Measurements from ENCODE around the gene CCDC157. TPM values are rescaled to one million over a fixed set of nuclear protein-coding genes. Genes with fewer than 3 reads are reported as not detected.

Gene CCDC157
- total RNA-seq, 1 donor from 2014 or later = 4.2 TPM

DNA sequence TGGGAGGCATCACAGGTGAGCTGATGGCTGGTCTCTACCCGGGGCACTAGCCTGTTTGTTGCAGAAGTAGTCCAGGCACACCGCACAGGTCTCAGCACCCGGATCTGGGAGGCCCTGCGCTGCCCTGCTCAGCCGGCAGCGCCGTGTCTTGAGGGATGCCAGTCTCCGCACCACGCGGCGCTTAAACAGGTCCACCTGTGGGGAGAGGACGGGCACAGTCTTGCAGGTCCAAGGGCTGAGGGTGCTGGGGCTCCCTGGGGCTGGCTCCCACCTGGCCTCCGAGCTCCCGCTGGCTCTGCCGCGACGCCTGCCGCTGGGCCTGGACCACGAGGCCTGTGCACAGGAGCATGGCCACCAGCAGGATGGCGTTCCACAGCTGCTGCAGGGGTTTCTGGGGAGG, 23.2 kb downstream of the CCDC157 start:
- TF ChIP-seq POLR2AphosphoS5 (IDR thresholded peaks at IDR 0.05; ENCODE audit: insufficient read depth in 1 of 2, low read depth in 1 of 2) (no peak), POLR2A (IDR thresholded peaks at IDR 0.05) (no peak), CTCF (IDR thresholded peaks at IDR 0.05) (no peak)
- no peak for DNase-seq (ENCODE audit: extremely low spot score in 2 of 2)
- Histone ChIP-seq H3K27me3 (no peaks in the 10 kb centered on the region), H3K36me3 (peaks cover 0 to 28% of the 10 kb centered on the region in 2 donors), H3K27ac (no peak overlapping the region), H3K9me3 (no peaks in the 10 kb centered on the region), H3K4me1 (no peaks in the 10 kb centered on the region), H3K4me3 (no peak overlapping the region)
- intact Hi-C loops (cut with DNase I) = no loop called here

GRCh38 chr22:30381264-30381663, 24.5 kb downstream of the CCDC157 start:
- Histone ChIP-seq H3K36me3 (peaks cover 0 to 28% of the 10 kb centered on the region in 2 donors), H3K27me3 (no peaks in the 10 kb centered on the region), H3K9me3 (no peaks in the 10 kb centered on the region), H3K27ac (no peak overlapping the region), H3K4me3 (no peak overlapping the region), H3K4me1 (peaks cover 5% of the 10 kb centered on the region)
- DNase-seq (ENCODE audit: extremely low spot score in 2 of 2) = no peak
- TF ChIP-seq POLR2AphosphoS5 (IDR thresholded peaks at IDR 0.05; ENCODE audit: insufficient read depth in 1 of 2, low read depth in 1 of 2) (no peak), CTCF (IDR thresholded peaks at IDR 0.05) (no peak), POLR2A (IDR thresholded peaks at IDR 0.05) (no peak)
- intact Hi-C loops (cut with DNase I) = no loop called here

DNA sequence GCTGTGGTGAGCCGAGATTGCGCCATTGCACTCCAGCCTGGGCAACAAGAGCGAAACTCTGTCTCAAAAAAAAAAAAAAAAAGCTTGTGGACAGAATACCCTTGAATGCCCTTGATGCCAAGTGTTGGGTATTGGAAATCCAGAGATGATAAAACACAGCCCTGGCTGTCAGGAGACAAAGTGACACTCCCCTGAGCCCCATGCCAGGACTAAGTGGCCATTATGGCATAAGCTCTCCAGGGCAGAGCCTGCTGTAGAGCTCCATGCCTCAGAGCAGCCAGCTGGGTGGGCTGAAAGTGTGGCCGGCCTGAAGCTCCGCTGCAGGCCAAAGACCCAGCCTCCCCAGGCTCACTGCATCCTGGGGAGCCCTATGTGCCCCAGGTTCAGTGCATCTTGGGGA, 25.5 kb downstream of the CCDC157 start:
- no peaks in the 10 kb centered on the region for H3K9me3 ChIP-seq
- peaks cover 0 to 28% of the 10 kb centered on the region in 2 donors for H3K36me3 ChIP-seq
- H3K4me3 ChIP-seq = no peak overlapping the region
- intact Hi-C loops (cut with DNase I) = no loop called here
- peaks cover 12% of the 10 kb centered on the region for H3K4me1 ChIP-seq
- no peak for DNase-seq (ENCODE audit: extremely low spot score in 2 of 2)
- TF ChIP-seq POLR2AphosphoS5 (IDR thresholded peaks at IDR 0.05; ENCODE audit: insufficient read depth in 1 of 2, low read depth in 1 of 2) = no peak
- TF ChIP-seq POLR2A (IDR thresholded peaks at IDR 0.05) = no peak
- no peak for TF ChIP-seq CTCF (IDR thresholded peaks at IDR 0.05)
- H3K27me3 ChIP-seq = no peaks in the 10 kb centered on the region
- no peak overlapping the region for H3K27ac ChIP-seq

- Histone ChIP-seq H3K9me3 (no peaks in the 10 kb centered on the region), H3K27ac (no peak overlapping the region), H3K36me3 (peaks cover 0 to 23% of the 10 kb centered on the region in 2 donors), H3K4me1 (peaks cover 12% of the 10 kb centered on the region), H3K27me3 (no peaks in the 10 kb centered on the region), H3K4me3 (no peak overlapping the region)
- intact Hi-C loops (cut with DNase I) = no loop called here
- DNase-seq (ENCODE audit: extremely low spot score in 2 of 2) = no peak
- TF ChIP-seq CTCF (IDR thresholded peaks at IDR 0.05) (no peak), POLR2A (IDR thresholded peaks at IDR 0.05) (no peak), POLR2AphosphoS5 (IDR thresholded peaks at IDR 0.05; ENCODE audit: insufficient read depth in 1 of 2, low read depth in 1 of 2) (no peak)
These were observed 26.3 kb downstream of the CCDC157 start for GRCh38 chr22:30383061-30383460.

DNA sequence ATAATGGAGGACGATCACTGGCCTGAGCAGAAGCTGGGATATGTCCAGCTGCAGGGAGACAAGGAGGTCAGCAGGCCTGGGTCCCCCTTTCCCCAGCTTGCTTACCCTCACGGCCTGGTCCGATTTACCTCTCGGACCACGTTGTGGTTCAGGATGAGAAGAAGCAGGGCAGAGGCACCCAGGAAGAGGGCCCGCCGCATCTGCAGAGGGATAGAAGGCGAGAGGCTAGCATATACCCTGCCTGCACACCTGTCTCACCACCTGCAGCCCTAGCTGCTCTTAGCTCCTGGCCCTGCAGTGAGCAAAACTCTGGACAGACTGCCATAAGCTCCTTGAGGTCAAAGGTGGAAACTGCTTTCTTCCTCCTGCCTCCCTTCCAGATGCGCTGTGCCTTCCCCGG, 29.1 kb downstream of the CCDC157 start:
- peaks cover 0 to 23% of the 10 kb centered on the region in 2 donors for H3K36me3 ChIP-seq
- H3K4me3 ChIP-seq = peak overlapping the region; percentile 49 to 51
- H3K27ac ChIP-seq = no peak overlapping the region
- H3K27me3 ChIP-seq = no peaks in the 10 kb centered on the region
- DNase-seq (ENCODE audit: extremely low spot score in 2 of 2) = no peak
- no peaks in the 10 kb centered on the region for H3K9me3 ChIP-seq
- peaks cover 12% of the 10 kb centered on the region for H3K4me1 ChIP-seq
- intact Hi-C loops (cut with DNase I) = loop anchor here (2.0 to 5.0 kb wide), 2 partner anchors 97 to 124 kb away; partner anchors contain the start of gene CASTOR1
- TF ChIP-seq CTCF (IDR thresholded peaks at IDR 0.05) = no peak
- no peak for TF ChIP-seq POLR2AphosphoS5 (IDR thresholded peaks at IDR 0.05; ENCODE audit: insufficient read depth in 1 of 2, low read depth in 1 of 2)
- no peak for TF ChIP-seq POLR2A (IDR thresholded peaks at IDR 0.05)
